Right cardiac atrium (tissue), 5 donors: ENCODE measurements around the gene MAP3K5. TPM values are rescaled to one million over a fixed set of nuclear protein-coding genes. Genes with fewer than 3 reads are reported as not detected.
A peak's percentile ranks its signal among the peaks of the same experiment; 100 is the strongest.
"Not testable (repeated sequence)": the region's sequence is repeated elsewhere in the genome, so short reads cannot be mapped to it uniquely, and the experiment has no call there.

Source experiments
- ATAC-seq, 2 donors: fragments of 200-7000 bp; cut with Tn5 transposase; one replicate each; pipeline versions ENCODE4 v1.8.0 to v1.9.1; 2020; ENCODE audit warnings: moderate library complexity in 2 of 2, mild to moderate bottlenecking in 1 of 2
- DNase-seq, 3 donors: peaks; one replicate each; pipeline ENCODE4 v3.0.0-alpha.2; 2020
- H3K27ac ChIP-seq: one replicate; pipeline ENCODE4 v1.5.1; 2013; ENCODE audit warnings: mild to moderate bottlenecking, low read length, control low read depth, moderate library complexity
- H3K27me3 ChIP-seq: one replicate; pipeline ENCODE4 v1.6.1; 2013; ENCODE audit not compliant: control insufficient read depth, insufficient read depth
- H3K4me1 ChIP-seq: one replicate; pipeline ENCODE4 v1.6.1; 2013; ENCODE audit warnings: low read length; ENCODE audit not compliant: control insufficient read depth, insufficient read depth
- H3K4me3 ChIP-seq: one replicate; pipeline ENCODE4 v1.5.1; 2013; ENCODE audit warnings: low read length, control low read depth
- H3K9me3 ChIP-seq: one replicate; pipeline ENCODE4 v1.6.1; 2013; ENCODE audit warnings: low read length; ENCODE audit not compliant: control insufficient read depth
- WGBS: extraction: QIAGEN DNeasy Blood & Tissue Kit; methylation state at CpG from one replicate; pipeline ENCODE4 v1.1.7; 2013; 5-methylcytosine and 5-hydroxymethylcytosine counted together
- intact Hi-C, 4 donors: fragments of 100-400 bp; cut with DNase I; formaldehyde crosslinking; loops; one replicate each; pipeline versions ENCODE4 v1.11.0 to v1.14.0; 2022 to 2023
- polyA plus RNA-seq: library from polyadenylated mRNA; stranded (reverse); fragments of 200-250 nt; gene quantifications from one replicate; pipeline ENCODE4 v1.2.3, GENCODE V29; 2013
- total RNA-seq, 4 donors: library from RNA; stranded (reverse); fragmentation: NEBNext Ultra II Directional; extraction: Animal tissue kit (Norgen Biotek cat#: 25700); gene quantifications; one replicate each; pipeline ENCODE4 v1.2.1, GENCODE V29; 2021
- donor health status: healthy with polysubstance abuse.
- donor health status: DM: no; HTN: yes; CAD: no.
- donor health status: DM: no; HTN: no; CAD: no.
- donor health status: DM: no; HTN: yes; CAD: no; lungs with severe emphysema.
- donor health status: DM: yes; HTN: yes; CAD: no.

MAP3K5 gene
- total and polyA plus RNA-seq, 5 donors, result 2.8 to 7.3 (median 4.0) TPM

GRCh38 chr6:136696783-136697364 lies 95.4 kb downstream of the MAP3K5 start:
- DNase-seq (no peak), ATAC-seq (no peak)
- Histone ChIP-seq H3K4me3 (no peak overlapping the region), H3K27me3 (no peaks in the 10 kb centered on the region), H3K27ac (no peak overlapping the region), H3K4me1 (no peaks in the 10 kb centered on the region), H3K9me3 (no peaks in the 10 kb centered on the region)
- 90% methylated on average over 7 of the region's 7 CpGs for WGBS
- intact Hi-C loops, result no loop called here

- Histone ChIP-seq H3K9me3 (no peaks in the 10 kb centered on the region), H3K4me1 (no peaks in the 10 kb centered on the region), H3K27me3 (no peaks in the 10 kb centered on the region), H3K27ac (no peak overlapping the region), H3K4me3 (no peak overlapping the region)
- peak; percentile 47 to 54 for ATAC-seq
- intact Hi-C loops, result no loop called here
- DNase-seq, result no peak
- 60% methylated on average over 2 of the region's 2 CpGs for WGBS
These were observed 96.0 kb downstream of the MAP3K5 start for GRCh38 chr6:136696238-136696637.

- WGBS, result 95% methylated on average over 2 of the region's 2 CpGs
- Histone ChIP-seq H3K9me3 (no peaks in the 10 kb centered on the region), H3K27me3 (no peaks in the 10 kb centered on the region), H3K4me3 (no peak overlapping the region), H3K27ac (no peak overlapping the region), H3K4me1 (no peaks in the 10 kb centered on the region)
- intact Hi-C loops, result no loop called here
- ATAC-seq (no peak), DNase-seq (no peak)
These were observed 96.9 kb downstream of the MAP3K5 start for GRCh38 chr6:136695412-136695811.

GRCh38 chr6:136693090-136693489 lies 99.2 kb downstream of the MAP3K5 start:
- Histone ChIP-seq H3K9me3 (no peaks in the 10 kb centered on the region), H3K4me3 (no peak overlapping the region), H3K4me1 (no peaks in the 10 kb centered on the region), H3K27ac (no peak overlapping the region), H3K27me3 (no peaks in the 10 kb centered on the region)
- no peak for ATAC-seq
- no peak for DNase-seq
- intact Hi-C loops, result no loop called here

GRCh38 chr6:136687894-136688293 lies 104.4 kb downstream of the MAP3K5 start:
- intact Hi-C loops, ATAC-seq, DNase-seq: not testable (repeated sequence)

GRCh38 chr6:136685540-136686108 lies 106.7 kb downstream of the MAP3K5 start:
- ATAC-seq (no peak), DNase-seq (no peak)
- H3K4me1 ChIP-seq, result no peaks in the 10 kb centered on the region
- H3K27ac ChIP-seq, result no peak overlapping the region
- no peaks in the 10 kb centered on the region for H3K27me3 ChIP-seq
- H3K4me3 ChIP-seq, result no peak overlapping the region
- 89% methylated on average over 2 of the region's 2 CpGs for WGBS
- no peaks in the 10 kb centered on the region for H3K9me3 ChIP-seq
- intact Hi-C loops, result no loop called here

More at GRCh38 chr6:136687894-136688293, 104.4 kb downstream of the MAP3K5 start:
- not testable (repeated sequence) for H3K27me3 ChIP-seq, H3K9me3 ChIP-seq, H3K4me1 ChIP-seq, H3K27ac ChIP-seq, H3K4me3 ChIP-seq
- 98% methylated on average over 1 of the region's 1 CpG for WGBS

- H3K27ac ChIP-seq, result no peak overlapping the region
- WGBS, result 40% methylated on average over 1 of the region's 1 CpG
- H3K4me1 ChIP-seq, result no peaks in the 10 kb centered on the region
- intact Hi-C loops, result no loop called here
- H3K4me3 ChIP-seq, result no peak overlapping the region
- DNase-seq (peak in 1 of 3 donors; percentile 52), ATAC-seq (peak; percentile 55 to 64)
- no peaks in the 10 kb centered on the region for H3K27me3 ChIP-seq
- H3K9me3 ChIP-seq, result no peaks in the 10 kb centered on the region
These were observed 107.8 kb downstream of the MAP3K5 start for GRCh38 chr6:136684466-136684865.

GRCh38 chr6:136683209-136683941 lies 108.9 kb downstream of the MAP3K5 start:
- intact Hi-C loops, result no loop called here
- Histone ChIP-seq H3K9me3 (no peaks in the 10 kb centered on the region), H3K27me3 (no peaks in the 10 kb centered on the region), H3K4me1 (no peaks in the 10 kb centered on the region), H3K4me3 (no peak overlapping the region), H3K27ac (no peak overlapping the region)
- DNase-seq (peak in 1 of 3 donors; percentile 59), ATAC-seq (peak; percentile 49 to 85)
- 59% methylated on average over 4 of the region's 4 CpGs for WGBS

GRCh38 chr6:136682292-136682691 lies 110.0 kb downstream of the MAP3K5 start:
- WGBS, result 54% methylated on average over 3 of the region's 3 CpGs
- no peaks in the 10 kb centered on the region for H3K4me1 ChIP-seq

GRCh38 chr6:136677822-136678221 lies 114.5 kb downstream of the MAP3K5 start:
- intact Hi-C loops, result no loop called here
- Histone ChIP-seq H3K4me1 (no peaks in the 10 kb centered on the region), H3K27me3 (no peaks in the 10 kb centered on the region), H3K9me3 (no peaks in the 10 kb centered on the region), H3K27ac (no peak overlapping the region), H3K4me3 (no peak overlapping the region)
- ATAC-seq (no peak), DNase-seq (no peak)

More at GRCh38 chr6:136682292-136682691, 110.0 kb downstream of the MAP3K5 start:
- H3K9me3 ChIP-seq, result no peaks in the 10 kb centered on the region
- ATAC-seq (no peak), DNase-seq (no peak)
- intact Hi-C loops, result no loop called here
- H3K4me3 ChIP-seq, result no peak overlapping the region
- no peak overlapping the region for H3K27ac ChIP-seq
- no peaks in the 10 kb centered on the region for H3K27me3 ChIP-seq

GRCh38 chr6:136677344-136677743 lies 114.9 kb downstream of the MAP3K5 start:
- Histone ChIP-seq H3K27me3 (no peaks in the 10 kb centered on the region), H3K4me3 (no peak overlapping the region), H3K27ac (no peak overlapping the region), H3K4me1 (no peaks in the 10 kb centered on the region), H3K9me3 (no peaks in the 10 kb centered on the region)
- DNase-seq (no peak), ATAC-seq (no peak)
- WGBS, result 99% methylated on average over 4 of the region's 4 CpGs
- intact Hi-C loops, result no loop called here
